ENCODE results near the gene NUTM1.

Gene NUTM1

DNA sequence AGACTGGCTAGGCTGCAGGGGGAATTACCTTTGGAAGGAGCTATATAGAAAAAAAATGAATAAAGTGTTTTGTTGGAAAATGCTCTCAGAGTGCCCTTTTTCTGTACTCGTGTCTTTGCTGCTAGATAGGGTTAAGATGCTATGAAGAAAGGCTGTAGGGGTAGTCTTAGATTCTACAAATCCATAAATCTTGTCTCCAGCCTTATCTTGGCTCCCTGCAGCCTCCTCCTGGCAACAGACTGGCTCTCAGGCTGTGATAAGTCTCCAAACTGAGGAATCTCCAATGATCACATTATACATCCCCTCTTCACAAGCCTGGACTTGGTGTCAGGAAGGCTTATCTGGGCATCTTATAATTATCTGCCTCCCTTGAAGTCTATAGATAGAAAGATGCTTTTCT lies 14.5 kb downstream of the NUTM1 start:
- TF ChIP-seq, protein P1, sequence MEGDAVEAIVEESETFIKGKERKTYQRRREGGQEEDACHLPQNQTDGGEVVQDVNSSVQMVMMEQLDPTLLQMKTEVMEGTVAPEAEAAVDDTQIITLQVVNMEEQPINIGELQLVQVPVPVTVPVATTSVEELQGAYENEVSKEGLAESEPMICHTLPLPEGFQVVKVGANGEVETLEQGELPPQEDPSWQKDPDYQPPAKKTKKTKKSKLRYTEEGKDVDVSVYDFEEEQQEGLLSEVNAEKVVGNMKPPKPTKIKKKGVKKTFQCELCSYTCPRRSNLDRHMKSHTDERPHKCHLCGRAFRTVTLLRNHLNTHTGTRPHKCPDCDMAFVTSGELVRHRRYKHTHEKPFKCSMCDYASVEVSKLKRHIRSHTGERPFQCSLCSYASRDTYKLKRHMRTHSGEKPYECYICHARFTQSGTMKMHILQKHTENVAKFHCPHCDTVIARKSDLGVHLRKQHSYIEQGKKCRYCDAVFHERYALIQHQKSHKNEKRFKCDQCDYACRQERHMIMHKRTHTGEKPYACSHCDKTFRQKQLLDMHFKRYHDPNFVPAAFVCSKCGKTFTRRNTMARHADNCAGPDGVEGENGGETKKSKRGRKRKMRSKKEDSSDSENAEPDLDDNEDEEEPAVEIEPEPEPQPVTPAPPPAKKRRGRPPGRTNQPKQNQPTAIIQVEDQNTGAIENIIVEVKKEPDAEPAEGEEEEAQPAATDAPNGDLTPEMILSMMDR (conservative IDR thresholded peaks at IDR 0.05; ENCODE audit: control insufficient read depth, insufficient read depth, low read depth, low read length): no peak
- no peak for DNase-seq (ENCODE audit: low read depth)
- H3K4me3 ChIP-seq (ENCODE audit: control insufficient read depth, low read depth, low read length): no peak overlapping the region

DNA sequence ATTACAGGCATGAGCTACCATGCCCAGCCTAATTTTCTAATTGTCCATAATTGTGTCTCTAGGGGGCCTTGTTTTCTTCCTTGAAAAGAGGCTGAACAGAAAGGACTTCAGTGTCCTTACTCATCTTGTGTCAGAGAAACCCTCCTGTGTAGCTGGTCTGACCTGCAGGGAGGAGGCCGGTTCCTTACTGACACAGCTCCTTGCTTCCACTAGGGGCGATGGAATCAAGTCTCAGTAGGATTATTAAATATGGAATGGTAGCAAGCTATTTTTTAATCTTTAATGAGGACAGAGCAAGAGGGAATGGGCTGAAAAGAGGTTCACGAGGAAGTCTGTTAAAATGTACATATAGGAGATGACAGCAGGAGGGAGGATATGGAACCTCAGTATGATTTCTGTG lies 15.3 kb downstream of the NUTM1 start:
- H3K4me3 ChIP-seq (ENCODE audit: control insufficient read depth, low read depth, low read length): no peak overlapping the region
- TF ChIP-seq, protein P1 (conservative IDR thresholded peaks at IDR 0.05; ENCODE audit: control insufficient read depth, insufficient read depth, low read depth, low read length): peak; percentile 31
- DNase-seq (ENCODE audit: low read depth): no peak

DNA sequence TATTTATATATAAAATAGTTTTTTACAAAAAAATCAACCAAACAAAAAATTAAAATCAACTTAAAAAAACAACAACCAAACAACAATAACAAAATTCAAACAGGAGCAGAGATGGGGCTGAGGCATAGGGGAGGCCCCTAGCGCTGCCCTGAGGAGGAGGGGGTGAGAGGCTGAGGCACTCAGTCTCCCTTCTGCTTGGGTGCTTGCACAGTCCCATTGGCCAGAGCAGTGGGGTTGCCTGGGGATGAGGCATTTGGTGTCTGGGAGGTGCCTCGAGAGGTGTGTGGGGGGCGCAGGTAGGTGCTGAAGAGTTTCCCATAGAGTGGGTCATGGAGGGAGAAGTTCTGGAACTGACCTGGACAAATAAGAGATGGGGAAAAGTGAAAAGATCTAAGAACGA lies 15.8 kb downstream of the NUTM1 start:
- no peak for DNase-seq (ENCODE audit: low read depth)
- TF ChIP-seq, protein P1 (conservative IDR thresholded peaks at IDR 0.05; ENCODE audit: control insufficient read depth, insufficient read depth, low read depth, low read length): no peak
- no peak overlapping the region for H3K4me3 ChIP-seq (ENCODE audit: control insufficient read depth, low read depth, low read length)

DNA sequence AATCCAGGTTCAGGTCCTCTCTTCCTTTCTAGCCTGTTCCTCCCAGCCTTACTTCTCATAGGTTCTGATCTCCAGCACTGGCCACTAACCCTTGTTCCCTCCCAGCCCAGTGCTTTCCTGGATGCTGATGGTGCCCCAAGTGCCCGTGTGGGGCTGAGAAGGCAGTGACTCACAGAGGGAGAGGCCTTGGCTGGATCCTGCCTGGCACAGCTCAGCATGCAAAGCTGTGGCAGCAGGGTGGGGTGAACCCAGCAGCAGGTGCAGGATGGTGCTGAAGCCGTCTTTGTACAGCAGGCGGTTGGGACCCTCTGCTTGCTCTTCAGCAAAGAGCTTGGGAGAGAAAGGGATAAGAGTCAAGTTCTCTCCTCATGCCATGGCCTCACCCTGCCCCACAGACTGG lies 16.3 kb downstream of the NUTM1 start:
- no peak for DNase-seq (ENCODE audit: low read depth)
- TF ChIP-seq, protein P1 (conservative IDR thresholded peaks at IDR 0.05; ENCODE audit: control insufficient read depth, insufficient read depth, low read depth, low read length): no peak
- no peak overlapping the region for H3K4me3 ChIP-seq (ENCODE audit: control insufficient read depth, low read depth, low read length)

DNA sequence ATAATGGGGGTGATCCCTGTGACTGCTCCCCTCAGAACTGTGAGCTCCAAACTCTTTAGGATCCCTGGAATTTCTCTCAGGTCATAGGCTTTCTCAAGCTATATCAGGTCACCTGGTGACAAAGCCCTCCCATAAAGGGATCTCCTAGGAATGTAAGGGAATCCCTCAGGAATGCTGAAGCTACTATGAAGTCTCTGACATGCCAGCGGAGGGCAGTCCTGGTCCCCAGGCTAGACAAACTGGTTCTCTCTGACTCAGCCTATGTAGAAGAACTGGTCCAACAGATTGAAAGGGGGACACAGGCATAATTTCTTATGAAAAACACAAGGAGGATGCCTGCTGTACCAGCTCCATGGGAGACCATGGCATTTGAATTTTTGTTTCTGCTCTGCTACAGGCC lies 17.2 kb downstream of the NUTM1 start:
- no peak for DNase-seq (ENCODE audit: low read depth)

DNA sequence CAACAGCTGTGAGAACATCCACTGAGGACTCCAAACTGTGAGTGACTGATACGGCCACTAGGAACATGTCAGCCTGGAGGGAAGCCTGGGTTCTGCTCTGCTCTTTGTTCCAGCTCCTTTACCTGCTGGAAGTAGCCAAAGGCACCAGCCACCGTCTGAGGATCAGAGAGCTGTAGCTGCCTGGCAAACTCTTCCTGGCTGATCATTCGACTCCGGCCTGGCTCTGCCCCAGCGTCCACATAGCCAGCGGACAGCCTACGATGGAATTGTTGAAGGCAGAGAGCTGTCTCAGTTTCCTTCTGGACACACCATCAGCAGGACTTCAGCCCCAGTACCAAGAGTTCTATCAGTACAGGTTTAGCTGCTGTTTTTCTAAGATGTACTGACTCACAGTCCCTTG lies 18.2 kb downstream of the NUTM1 start:
- no peak overlapping the region for H3K4me3 ChIP-seq (ENCODE audit: control insufficient read depth, low read depth, low read length)
- no peak for DNase-seq (ENCODE audit: low read depth)
- TF ChIP-seq, protein P1 (conservative IDR thresholded peaks at IDR 0.05; ENCODE audit: control insufficient read depth, insufficient read depth, low read depth, low read length): no peak

More for the DNA sequence above, 17.2 kb downstream of the NUTM1 start:
- no peak overlapping the region for H3K4me3 ChIP-seq (ENCODE audit: control insufficient read depth, low read depth, low read length)
- TF ChIP-seq, protein P1 (conservative IDR thresholded peaks at IDR 0.05; ENCODE audit: control insufficient read depth, insufficient read depth, low read depth, low read length): no peak
